ENCODE measurements around the gene RBM38.

- TF ChIP-seq EZH2 (IDR thresholded peaks at IDR 0.05), result no peak
- TF ChIP-seq POLR2AphosphoS5 (IDR thresholded peaks at IDR 0.05; ENCODE audit: borderline replicate concordance, low read depth, low read length), result no peak
- TF ChIP-seq FOXP2 (optimal IDR thresholded peaks at IDR 0.05; ENCODE audit: control extremely low read depth, extremely low read length, insufficient read depth), result no peak
Measured at GRCh38 chr20:57389695-57390603, 1.2 kb upstream of the RBM38 start.

All from SK-N-MC (cell line).